HG03066 (cell line): ENCODE data around the gene FHIT.

Experiments
- ATAC-seq: cut with Tn5 transposase; IDR thresholded peaks from one replicate; pipeline ENCODE4 v1.9.1; 2021; ENCODE audit warnings: low read depth; ENCODE audit not compliant: unreplicated experiment

Gene FHIT

DNA sequence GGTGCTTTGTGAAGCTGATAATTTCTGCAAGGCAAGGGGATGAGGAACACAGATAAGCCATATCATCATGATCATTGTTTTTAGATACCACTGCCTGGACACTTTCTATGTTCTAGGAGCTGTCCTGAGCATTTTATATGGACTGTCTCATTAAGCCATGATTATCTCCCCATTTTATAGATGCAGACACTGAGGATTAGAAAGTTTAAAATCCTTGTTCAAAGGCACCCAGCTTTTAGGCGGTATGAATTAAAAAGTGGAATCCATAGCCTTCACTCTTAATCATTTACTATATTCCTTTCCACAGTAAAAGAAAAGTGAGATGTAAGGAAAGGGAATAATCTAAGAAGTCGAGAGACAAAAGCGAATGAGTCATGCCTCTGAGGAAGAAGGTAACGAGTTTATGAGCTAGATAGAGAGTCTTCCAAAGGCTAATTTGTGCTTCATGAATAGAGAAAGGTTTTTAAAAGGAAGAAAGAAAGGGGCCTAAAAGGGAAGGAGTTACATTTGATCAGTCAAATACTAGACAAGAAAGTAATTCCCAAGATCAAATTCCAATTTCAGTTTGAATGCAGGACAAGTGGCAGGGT, 856.0 kb downstream of the FHIT start:
- ATAC-seq, result no peak

DNA sequence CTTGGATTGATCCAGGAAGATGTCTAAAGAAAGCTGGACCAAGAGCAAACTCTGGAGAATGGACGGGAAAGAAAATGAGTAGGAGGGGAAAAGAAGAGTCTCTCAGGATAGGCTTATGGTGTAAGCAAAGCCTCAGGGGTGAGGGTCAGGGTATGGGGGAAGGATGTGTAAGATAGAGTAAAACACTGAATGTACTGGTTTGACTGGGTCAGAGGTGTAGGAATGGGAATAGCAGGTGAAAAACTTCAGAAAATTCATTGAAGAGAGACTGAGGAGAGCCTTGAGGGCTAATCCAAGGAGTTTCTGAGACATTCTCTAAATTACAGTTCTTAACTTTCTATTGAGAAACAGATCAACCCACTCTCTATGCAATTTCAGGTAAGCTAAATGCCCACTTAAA, 857.3 kb downstream of the FHIT start:
- no peak for ATAC-seq

DNA sequence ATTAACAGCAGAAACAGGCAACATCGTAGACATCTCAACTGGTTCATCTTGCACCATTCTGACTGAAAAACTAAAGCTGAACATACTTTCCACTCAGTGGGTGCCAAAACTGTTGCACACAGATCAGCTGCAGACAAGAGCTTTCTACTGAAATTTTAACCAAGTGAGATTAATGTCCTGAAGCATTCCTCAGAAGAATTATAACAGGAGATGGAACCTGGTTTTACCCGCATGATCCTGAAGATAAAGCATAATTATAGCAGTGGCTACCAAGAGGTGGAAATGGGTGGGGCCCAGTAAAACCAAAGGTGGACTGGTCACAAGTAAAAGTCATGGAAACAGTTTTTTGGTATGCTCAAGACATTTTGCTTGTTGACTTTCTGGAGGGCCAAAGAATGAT, 858.8 kb downstream of the FHIT start:
- ATAC-seq, result no peak

DNA sequence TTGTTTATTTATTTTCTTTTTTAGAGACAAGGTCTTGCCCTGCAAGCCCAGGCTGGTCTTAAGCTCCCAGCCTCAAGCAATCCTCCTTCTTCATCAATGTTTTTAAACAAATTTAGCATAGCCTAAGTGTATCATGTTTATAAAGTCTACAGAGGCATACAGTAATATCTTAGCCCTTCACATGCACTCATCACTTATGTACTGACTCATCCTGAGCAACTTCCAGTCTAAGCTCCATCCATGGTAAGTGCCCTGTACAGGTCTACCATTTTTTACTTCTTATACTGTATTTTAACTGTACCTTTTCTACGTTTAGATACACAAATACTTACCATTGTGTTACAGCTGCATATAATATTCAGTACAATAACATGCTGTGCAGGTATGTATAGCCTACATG, 860.0 kb downstream of the FHIT start:
- ATAC-seq, result no peak

DNA sequence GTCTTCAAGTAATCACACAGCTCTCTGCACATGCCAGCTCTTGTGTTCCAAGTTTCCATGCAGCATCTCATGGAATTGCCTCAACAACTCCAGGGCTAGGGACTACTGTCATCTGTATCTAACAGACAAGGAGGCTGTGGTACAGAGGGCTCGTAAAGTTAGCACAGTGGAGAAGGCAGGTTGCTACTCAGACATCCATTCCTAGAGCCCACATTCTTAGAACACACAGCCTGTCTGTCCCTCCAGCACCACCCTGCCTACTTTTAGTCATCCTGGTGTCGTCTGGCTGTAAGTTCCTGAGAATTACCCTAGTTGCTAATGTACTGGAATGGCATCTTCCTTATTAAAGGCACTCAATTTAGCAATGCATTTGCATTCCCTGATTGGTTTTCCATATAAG, 862.5 kb downstream of the FHIT start:
- no peak for ATAC-seq

DNA sequence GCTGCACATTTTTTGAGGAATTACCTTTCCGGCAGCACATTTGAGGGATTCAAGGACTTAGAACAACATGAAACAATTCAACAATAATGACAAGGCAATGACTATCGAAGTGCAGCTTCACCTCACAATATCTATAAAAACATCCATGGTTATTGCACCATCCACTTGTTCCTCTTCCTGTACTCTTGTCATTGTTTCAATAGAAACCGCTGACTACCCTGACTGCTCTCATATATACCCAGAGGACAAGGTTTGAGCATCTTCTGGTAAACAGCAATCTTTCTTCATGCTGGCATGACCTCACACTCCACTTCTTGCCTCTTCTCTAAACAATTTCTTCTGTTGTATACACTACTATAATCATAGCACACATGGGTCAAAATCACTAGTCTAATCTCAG, 864.9 kb downstream of the FHIT start:
- no peak for ATAC-seq

DNA sequence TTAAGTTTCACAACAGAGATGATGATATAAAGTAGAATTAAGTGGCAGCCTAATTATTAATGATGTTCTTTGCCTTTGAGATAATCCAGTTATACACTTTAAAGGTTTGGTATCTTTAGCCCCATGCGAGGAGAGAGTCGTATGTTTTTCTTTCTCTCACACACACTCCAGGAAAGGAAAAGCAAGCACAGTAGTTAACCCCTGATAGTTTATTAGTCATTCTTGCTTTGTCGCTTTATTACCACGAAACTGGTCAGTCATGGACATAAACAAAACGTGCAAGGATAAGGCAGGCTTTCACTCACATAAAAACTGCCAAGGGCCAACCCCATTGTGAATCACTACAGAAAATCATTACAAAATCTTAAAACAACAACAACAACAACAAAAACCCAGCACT, 866.9 kb downstream of the FHIT start:
- ATAC-seq, result no peak

DNA sequence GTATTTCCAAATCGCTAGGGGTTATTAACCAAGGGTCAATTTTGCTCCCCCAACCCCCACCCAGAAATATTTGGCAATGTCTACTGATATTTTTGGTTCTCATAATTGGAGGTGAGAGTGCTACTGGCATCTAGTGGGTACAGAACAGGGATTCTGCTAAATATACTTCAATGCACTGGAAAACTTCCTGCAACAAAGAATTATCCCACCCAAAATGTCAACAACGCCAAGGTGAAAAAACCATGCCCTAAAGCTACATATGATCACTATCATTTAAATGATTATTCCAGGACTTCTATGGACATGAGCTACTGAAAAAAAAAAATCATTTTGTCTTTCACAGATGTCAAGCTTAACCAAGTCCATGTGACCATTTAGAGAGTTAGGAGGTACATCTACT, 867.9 kb downstream of the FHIT start:
- ATAC-seq, result no peak

DNA sequence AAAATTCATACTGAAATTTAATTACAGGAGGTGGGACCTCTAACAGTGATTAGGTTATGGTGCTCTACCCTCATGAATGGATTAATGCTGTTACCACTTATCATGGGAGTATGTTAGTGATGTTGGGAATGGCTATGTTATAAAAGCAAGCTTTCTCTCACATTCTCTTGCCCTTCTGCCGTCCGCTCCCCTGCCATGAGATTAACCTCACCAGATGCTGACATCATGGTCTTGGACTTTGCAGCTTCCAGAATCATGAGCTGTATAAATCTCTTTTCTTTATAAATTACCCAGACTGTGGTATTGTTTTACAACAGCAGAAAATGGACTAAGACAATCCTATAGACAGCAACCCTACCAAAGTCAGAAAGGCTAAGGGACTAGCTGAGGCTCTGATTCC, 884.8 kb downstream of the FHIT start:
- ATAC-seq, result no peak

DNA sequence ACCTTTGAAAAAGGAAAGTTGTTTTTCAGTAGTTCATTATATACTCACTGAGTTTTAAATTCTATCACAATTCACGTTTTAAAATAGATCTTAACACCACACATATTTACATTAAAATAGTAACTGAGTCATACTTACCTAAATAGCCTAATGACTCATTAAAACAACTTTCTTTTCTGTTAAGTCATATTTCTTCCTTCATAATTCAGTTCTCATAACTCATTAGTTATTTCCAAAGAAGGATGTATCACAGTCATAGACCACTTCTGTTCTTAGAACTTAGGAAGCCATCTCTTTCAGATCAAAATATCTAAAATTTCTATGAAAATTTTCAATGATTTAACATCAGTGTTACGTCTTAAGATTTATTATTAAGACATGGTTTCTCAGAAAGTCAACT, 885.9 kb downstream of the FHIT start:
- no peak for ATAC-seq

DNA sequence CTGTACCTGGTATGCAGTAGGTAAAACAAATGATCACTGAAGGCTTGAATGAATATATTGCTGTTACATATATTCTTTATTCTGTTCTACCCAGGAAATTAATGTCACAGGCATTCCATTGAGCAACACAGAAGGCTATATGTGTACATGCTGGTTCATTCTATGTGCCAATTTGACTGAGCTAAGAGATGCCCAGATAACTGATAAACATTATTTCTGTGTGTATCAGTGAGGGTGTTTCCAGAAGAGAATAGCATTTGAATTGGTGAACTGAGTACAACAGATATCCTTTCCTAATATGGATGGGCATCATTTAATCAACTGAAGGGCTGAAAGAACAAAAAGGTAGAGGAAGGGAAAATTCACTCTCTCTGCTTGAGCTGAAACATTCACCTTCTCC, 886.8 kb downstream of the FHIT start:
- ATAC-seq, result no peak

DNA sequence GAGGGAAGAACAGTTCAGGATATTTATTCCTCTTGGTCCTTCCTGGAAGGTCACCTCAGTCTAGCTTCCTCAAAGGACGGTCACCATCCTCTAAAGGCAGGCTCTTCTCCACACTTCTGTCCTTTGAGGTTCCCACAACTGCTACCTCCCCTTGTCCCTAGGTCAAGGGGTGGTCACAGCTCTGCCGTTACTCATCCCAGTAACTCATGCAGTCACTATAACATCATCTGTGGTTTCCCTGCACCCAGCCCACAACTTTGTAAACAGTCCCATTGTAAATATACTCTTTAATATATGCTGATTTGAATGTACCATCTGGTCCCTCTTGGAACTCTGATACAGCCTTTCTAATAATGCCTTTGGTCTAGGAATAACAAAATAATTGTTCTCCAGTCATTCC, 887.4 kb downstream of the FHIT start:
- ATAC-seq, result no peak

DNA sequence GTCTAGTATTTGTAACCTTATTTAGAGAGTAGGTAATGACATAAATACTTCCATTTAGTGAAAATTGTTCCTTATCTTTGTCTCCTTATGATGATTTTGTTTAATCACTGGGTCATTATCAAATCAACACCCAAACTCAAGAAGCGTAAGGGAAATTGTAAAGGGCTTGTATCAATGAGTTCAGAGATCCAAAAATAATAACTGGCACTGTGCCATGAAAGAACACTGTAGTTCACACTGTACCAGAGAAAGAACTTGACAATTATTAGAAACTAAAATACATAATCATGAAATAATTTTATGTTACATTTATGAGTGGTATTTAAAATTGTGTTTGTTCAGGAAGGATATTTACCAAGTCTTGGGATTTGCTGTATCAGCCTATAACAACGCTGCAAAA, 895.4 kb downstream of the FHIT start:
- no peak for ATAC-seq

DNA sequence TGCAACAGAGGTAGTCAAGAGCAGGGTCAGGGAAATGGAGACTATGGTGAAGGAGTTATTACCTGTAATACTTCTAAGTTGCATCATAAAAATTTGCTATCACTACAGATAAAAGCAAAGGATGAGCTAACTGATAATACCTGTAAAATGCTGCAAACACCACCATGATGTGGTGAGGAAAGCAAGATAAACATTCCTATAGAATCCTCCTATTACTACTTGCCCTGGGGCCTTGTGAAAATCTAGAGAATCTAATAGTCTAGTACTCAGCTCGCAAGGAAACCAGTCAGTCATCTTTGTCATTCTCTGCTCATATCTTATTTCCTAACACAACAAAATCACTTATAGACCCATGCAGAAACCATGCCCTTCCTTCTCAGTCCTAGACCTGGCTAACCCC, 899.8 kb downstream of the FHIT start:
- no peak for ATAC-seq

DNA sequence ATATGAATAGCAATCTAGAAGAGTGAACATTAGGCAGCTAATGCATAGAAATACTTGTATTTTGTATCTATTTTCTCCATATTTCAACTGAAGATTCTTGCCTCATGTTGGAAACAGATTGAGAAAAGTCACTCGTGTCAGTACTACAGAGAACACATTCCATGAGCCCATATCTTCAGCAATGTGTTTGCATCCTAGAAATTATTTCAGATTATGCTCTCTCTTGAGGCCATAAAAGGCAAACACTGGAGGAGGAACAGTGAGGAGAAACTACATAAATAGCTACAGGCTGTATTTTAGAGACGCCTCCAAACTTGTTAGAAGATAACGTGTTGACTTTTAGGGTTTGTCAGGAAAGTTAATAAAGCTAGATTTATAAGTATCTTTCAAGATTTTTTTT, 906.9 kb downstream of the FHIT start:
- ATAC-seq, result no peak

DNA sequence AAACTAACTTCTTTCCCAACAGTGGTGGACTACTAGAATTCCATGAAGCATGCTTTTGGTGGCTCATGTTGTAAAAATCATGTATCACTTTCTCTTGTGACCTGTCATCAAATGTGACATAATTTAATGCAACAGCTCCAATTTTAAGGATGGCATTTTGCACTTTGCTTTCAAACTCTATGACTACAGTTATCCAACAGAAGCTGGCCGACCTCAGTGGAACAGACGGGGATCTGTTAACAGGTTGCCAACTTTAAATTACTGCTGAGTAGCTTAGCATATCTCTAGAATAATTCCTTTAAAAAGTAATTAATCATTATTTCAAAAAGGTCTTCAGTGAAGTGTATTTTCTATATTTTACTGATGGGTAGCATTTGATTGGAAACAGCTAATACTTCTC, 907.4 kb downstream of the FHIT start:
- ATAC-seq, result no peak

DNA sequence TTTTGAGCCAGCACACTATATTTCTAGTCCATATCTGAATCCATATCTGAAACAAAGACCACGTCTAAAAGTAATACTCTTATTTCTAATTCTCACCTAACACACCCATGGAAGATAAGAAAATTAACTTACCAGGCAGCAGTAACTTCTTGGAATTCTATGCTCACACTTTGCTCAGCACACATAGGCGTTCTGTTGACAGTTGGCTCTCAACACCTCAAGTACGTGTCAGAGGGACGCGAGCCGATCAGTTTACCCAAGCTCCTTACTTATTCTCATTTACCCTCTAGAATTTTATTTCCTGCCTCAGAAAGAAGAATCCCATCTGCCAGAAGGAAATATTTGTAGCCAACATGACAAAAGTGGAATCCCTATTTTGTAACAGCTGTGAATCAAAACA, 911.9 kb downstream of the FHIT start:
- no peak for ATAC-seq

DNA sequence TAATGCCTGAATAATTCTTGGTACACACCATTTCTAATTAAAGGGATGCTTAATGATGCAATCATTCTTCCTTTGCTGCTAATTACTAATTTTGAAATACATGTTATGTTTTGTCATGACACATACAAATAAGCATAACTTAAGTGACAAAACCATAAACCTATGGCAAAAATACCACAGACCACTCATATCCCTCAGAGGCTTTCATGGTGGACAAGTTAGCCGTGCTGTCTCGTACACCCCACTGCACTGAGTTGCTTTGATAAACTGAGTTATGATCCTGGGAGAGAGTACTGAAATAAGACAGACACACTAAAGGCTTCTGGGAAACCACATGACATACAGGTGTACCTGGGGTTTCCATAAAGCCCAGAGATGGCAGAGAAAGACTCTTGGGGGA, 913.8 kb downstream of the FHIT start:
- no peak for ATAC-seq

DNA sequence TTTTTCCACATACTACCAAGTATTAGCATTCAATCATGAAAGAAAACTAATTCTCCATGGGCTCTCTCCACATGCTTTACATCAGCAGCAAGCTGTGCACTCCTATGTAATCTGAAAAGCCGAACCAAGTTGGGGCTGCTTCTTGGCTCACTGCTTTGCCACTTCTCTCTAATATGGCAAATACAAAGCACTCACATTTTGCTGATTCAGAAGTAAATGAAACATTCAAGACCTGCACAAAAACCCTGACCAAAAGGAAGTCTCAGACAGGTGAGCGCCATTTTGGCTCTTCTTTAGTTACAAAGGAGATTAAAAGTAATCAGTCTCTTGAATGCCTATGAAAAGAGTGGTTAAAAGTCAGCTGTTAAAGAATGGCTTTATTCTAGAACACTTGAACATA, 915.2 kb downstream of the FHIT start:
- ATAC-seq, result no peak

DNA sequence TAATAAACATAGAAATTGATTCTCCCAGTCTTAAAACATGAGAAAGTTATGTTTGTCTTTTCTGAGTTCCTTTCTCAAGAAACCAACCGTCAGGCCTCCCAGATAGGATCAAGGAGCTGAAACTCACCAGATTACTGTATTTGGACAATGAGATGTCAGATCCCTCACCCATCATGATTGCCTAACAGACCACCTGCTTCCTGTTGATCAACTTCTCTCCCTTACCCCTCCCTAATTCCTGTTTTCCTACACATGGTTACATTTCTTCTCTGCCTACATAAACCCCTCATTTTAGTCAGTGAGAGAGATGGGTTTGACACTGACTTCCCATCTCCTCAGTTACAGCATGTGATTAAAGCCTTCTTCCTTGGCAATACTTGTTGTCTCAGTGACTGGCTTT, 917.5 kb downstream of the FHIT start:
- ATAC-seq, result no peak

DNA sequence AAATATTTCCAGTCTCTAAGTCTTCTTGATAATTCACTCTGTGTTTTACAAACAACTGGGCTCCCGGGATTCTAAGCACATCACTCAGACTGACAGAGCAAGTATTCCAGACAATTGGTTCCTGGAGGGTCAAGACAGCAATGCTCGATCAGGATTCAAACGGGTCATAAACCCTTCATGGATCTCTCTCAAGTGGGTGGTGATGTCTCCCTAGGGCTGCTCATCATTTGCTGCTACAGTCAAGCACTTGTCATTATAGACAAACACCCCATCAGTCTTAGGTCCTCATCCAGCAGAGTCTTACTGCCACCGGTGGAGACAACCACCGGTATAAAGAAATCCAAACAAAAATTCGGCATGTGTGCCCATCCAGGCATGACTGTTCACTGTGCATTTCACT, 921.1 kb downstream of the FHIT start:
- no peak for ATAC-seq

DNA sequence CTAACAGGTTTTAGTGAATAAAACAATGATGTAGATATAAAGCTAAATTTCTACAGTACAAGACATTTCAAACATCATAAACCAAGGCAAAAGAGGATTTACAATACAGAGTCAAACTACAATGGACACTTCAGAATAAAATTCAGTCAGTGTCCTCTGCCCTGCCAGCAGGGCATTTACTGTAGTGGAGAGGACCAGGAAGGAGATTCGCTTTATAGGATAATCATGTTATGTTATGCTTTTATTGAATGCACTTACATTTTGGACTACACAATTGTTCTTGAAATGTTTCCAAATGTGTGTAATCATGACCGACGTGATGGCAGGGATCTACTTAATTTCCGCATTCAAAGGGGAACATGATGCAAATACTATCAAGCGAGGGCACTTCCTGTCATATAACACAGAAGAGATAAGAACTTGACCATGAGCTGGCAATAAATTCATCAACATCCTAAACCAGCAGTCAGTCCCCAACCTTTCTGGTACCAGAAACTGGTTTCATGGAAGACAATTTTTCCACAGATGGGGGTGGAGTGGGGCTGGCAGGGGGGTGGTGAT, 925.6 kb downstream of the FHIT start:
- ATAC-seq, result no peak

DNA sequence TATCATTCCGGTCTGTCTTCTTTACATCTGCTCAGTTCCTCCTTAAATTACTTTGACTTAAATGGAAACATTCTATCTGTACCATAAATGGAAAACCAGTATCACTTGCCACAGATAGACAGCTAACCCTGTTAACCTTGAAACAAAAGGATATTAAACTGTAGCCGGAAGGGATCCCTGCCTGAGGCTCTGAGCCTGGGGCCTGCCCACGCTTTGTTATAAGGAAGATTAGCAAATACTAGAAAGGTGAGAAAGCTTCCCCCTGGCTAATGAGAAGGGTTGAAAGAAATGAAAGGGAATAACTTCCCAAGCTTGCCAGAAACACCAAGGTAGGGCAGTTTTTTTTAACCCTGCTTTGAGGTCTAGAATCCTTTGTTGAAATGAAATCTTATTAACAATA, 927.6 kb downstream of the FHIT start:
- no peak for ATAC-seq
